ENCODE data around the gene DYSF.
A peak's percentile ranks its signal among the peaks of the same experiment; 100 is the strongest.

Gene DYSF

DNA sequence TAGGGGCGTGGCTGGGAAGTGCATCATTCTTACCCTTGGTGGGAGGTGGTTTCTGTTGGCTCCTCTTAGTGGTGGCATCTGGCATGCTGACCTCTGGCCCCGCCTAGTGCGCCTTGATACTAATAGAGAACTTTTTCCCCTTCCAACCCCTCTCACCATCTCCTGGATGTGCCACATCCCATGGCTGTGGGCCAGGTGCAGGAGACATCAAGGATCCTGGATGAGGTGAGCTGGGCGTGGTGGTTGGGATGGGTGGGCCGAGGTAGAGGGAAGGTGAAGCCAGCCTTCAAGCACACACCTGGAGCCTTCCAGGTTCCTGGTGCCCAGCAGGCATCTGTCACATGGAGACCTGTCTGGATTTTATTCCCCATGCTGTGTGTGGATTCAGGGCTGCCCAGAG is 149.2 kb downstream of the DYSF start:
- no peak for DNase-seq (ENCODE audit: low read depth, low spot score)

DNA sequence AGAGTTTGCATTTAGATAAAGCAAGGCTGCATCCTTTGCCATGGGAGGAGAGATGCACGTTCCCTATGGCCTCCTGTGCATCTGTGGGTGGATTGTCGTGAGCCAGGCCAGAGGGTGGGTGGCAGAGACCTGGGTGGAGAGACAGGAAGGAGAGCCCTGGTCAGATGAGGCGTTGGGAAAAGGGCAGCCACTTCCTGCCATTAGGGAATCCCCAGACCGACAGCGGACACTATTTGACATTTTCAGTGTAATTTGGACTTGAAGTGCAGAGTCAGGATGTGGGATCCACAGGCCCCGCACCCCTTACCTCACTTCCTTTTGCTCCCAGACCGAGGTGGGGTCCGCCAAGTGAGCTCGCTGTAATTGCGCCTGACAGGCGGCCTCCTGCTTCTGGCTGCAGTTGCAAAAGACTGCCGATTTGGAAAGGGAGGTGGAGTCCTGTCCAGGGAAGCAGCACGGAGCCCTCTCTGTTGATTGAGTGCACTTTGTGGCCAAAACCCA is 150.0 kb downstream of the DYSF start:
- no peak for DNase-seq (ENCODE audit: low read depth, low spot score)

DNA sequence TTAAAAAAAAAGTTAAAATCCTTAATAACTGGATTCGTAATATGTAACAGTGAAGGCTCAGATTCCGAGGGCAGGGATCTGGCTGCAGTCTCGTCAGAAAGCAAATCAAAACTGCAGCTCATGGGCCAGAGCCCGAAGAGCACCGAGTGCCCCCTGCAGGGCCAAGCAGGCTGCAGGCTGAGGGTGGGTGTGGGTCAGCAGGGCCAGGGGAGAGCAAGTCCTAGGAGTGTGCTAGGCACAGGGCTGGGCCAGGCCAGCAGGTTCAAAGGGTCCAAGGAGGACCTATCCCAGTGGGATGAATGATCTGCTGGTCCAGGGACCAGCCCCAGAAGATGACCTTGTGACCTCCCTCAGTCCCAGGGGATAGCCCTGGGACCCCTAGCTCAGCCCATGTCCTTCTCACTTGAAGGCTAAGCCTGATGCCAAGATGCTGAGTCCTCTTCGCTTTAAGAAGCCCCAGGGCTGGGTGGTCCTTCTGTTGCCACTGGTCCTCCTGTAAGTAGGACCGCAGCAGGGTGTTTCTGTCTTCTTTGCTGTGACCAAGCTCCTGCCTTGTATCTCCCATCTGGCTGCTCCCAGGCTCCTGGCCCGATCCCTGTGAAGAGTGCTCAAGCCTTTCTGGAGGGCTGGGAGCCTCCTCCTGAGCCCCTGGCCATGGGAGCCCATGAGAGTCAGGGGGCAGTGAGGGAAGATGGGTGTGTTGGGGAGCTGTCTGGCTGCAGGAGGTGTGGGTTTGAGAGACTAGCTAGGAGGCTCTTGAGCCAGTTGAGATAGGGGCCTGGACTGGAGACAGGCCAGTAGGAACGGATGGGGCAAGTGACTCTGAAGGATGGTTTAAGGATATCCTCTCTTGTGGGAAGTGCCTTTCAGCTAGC is 150.7 kb downstream of the DYSF start:
- no peak for DNase-seq (ENCODE audit: low read depth, low spot score)

DNA sequence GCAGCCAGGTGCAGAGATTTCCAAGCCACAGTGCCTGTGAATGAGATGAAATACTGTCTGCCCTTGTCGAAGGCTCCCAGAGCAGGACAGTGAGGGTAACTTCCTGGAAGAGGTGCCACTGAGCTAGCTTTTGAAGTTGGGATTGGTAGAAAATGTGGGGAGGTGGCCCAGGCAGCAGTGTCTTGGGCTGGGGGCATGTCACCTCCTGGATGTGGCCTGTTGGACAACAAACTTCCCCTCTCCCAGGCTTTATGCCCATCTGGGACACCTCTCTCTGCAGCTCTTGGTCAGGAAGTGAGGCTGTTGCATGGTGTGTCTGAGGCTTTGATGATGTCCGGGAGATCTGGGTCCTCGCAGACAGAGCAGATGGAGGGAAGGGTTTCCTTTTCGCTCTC is 151.4 kb downstream of the DYSF start:
- DNase-seq (ENCODE audit: low read depth, low spot score): no peak

DNA sequence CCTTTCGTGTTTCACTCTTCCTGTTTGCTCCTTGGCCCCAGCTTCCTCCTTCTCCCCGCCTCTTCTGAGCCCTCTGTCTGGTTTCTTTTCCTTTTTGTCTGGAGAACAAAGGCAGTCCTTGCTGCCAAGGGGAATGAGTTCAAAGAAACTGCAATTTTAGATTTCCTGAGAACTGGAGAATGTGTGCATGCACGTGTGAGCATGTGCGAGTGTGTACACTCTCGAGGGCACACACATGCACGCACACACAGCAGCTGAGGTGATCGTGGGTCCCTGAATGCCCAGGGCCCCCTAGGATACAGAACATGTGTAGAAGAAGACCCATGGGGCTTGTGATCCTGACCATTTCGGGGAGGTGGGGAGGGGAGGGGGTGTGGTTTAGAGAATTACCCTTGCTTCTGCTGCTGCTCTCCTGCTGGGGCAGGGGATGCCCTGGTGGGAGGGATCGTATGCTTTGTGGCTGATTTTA is 151.8 kb downstream of the DYSF start:
- DNase-seq (ENCODE audit: low read depth, low spot score): no peak

DNA sequence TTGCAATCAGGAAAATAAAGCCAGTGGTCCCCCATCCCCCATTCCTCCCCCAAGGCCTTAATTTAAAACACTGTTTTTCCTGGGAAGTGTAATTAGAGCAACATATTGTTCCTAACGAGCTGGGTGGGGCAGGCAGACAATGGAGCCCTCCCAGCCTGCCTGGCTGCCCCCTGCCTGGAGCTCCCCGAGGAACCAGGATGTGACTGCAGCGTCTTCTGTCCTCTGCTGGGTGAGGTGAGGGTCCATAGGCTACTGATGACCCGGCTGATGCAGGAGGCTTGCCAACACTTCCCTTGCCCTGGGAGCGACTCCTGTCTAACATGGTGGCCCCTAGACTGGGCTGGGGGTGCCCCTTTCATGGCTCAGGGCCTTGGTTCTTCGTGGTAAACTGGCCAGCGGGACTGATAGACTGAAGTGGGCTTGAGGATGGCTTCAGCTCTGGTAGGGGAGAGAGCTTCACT is 152.4 kb downstream of the DYSF start:
- DNase-seq (ENCODE audit: low read depth, low spot score): no peak

DNA sequence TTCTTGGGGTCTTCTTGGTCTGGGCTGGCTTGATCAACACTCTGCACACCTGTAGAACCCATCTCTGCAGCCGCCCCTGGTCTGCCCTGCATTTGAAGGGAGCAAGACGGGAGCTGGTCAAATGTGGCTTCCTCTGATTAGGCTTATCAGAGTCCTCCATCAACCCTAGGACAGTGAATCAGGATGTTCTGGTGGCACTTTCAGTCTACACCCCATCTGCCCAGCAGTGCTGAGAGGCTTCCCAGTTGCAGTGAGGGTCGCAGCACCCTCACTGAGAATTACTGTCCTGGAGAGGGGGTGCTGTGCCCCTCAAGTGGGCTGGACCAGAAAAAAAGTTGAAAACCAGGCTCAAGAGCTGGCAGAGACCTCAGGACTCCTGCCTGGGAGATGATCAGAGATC is 152.9 kb downstream of the DYSF start:
- no peak for DNase-seq (ENCODE audit: low read depth, low spot score)

DNA sequence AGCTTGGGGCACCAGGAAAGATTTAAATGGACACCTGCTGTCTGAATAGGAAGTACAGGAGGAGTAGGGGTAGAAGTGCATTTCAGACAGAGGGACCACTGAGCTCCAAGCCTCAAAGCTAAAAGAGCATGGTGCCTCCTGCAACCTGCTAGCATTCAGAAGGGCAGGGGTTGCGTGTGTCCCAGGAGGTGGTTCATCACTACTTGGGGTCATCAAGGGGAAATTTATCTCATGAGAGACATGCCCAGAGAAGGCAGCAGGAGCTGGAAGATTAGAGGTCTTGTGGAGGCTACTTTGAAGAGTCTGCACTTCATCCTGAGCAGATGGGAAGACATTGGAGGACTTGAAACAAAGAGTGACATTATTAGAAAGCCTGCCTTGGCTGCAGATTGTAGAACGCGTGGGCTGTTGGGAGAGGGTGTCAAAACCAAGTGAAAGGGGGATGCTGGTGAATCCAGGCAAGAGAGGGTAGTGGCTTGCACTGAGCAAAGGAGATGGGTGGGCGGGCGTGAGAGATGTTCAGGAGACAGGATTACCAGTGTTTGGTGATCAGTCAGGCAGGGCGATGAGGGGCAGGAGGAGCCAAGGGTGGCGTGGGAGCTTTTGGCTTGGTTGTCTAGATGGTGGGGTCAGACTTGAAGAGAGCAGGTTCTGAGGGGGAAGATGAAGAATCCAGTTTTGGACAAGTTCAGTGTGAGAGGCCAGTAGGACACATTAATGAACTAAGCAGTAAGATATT is 154.0 kb downstream of the DYSF start:
- DNase-seq (ENCODE audit: low read depth, low spot score): no peak

DNA sequence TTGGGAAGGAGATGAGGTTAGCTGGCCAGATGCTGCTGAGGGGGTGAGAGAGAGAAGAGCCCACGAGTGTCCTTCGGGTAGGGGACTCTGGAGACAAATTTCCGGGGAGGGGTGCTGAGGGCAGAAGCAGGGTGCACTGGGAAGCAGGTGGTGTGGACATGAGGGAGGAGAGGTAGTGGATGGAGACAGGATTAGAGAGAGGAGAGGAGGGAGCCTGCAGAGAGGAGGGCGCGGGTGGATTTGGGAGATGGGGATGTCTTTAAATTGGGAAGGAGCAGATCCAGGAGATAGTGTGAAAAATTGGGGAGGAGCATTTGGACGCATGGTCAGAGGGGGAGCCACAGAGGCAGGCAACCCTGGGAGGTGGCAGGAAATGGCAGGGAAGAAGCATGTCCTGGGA is 154.7 kb downstream of the DYSF start:
- DNase-seq (ENCODE audit: low read depth, low spot score): no peak

DNA sequence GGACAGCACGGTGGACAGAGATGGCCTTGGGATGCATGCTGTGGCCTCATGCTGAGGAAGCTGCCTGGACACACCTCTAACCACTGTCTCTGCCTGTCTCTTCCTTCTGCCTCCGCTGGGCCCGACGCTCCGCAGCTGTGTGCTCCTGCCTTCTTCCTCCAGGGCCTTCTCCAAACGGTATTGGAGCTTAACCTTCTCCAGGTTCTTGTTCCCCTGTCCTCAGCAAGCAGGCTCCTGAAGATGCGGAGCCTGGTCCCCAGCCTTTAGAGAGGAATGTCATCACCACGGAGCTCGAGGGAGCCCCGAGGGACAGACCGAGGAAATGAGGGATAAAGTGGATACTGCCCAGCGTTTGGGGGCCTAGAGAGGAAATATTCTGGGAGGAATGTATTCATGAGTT is 155.1 kb downstream of the DYSF start:
- no peak for DNase-seq (ENCODE audit: low read depth, low spot score)

DNA sequence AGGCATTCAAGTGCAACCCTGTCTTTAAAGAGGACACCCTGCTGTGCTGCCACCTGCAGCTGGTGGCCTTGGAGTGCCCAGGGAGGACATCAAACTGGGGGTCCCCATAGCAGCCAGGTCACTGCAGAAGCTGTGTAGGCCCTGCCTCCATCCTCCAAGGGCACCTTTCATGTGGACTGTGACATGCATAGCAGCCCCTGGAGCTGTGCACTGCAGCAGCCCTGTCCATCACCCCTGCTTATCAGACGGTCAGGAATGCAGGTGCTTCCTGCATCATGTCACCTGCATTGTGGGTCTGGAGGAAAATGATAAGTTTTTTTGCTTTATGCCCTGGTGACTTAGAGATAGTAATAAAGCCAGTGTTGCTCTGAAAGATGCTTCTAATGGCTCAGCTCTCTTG is 155.7 kb downstream of the DYSF start:
- DNase-seq (ENCODE audit: low read depth, low spot score): no peak

DNA sequence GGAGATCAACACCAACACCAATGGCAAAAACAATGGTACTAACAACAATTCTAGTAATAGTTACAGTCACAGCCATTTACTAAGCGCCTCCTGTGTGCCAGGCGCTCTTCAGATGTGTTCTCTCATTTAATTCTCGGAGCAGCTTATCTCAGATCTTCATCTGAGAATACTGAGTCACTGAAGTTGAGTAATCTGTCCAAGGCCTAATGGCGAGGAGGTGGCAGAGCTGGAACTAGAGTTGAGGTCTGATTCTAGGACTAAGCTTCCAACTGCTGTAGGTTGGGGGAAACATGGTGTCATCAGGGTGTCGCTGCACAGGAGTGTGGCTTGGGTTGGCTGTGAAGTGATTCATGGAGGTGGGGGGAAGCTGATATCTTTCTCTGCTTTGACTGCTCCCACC is 156.1 kb downstream of the DYSF start:
- DNase-seq (ENCODE audit: low read depth, low spot score): no peak

DNA sequence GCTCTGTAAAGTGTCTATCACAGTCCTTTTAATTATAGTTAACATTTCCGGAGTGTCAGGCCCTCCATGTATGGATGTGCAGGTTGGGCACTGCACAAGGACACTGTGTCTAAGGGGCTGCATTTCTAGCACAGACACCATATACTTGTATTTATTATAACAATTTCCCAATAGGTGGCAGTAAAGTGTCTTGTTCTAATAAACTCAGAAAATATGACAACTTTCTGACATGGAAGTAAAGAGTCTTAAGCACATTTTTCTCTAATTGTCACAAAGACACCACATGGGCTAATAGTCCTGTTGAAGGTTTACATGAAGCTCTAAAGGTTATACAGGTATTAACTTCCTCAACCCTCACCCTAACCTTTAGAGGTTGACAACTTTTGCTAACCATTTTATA is 156.6 kb downstream of the DYSF start:
- peak; percentile 31 for DNase-seq (ENCODE audit: low read depth, low spot score)

DNA sequence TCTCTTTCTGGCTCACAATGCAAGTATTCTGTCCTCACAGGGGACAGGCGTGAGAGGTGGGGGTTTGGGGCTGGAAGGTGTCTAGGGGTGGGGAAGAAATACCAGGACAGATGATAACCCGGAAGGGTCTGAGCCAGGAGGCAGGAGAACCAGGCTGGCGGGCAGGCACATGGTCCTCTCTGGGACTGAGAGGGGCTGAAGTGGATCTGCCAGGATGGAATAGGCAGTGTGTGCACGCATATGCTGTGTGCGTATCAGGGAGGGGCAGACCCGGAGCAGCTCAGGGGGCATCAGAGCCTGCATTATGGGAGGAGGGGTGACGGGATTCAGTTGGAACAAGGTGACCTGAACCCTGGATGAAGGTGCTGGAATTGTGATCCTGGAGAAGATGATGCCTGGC is 157.3 kb downstream of the DYSF start:
- no peak for DNase-seq (ENCODE audit: low read depth, low spot score)

DNA sequence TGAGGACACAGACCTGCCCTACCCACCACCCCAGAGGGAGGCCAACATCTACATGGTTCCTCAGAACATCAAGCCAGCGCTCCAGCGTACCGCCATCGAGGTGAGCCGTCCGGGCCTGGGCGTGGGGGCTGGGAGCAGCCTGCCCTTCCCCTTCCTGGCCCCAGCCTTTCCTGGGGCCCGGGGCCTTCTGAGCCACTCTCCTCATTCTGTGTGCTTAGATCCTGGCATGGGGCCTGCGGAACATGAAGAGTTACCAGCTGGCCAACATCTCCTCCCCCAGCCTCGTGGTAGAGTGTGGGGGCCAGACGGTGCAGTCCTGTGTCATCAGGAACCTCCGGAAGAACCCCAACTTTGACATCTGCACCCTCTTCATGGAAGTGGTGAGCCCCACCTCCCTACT is 157.9 kb downstream of the DYSF start:
- DNase-seq (ENCODE audit: low read depth, low spot score): no peak

DNA sequence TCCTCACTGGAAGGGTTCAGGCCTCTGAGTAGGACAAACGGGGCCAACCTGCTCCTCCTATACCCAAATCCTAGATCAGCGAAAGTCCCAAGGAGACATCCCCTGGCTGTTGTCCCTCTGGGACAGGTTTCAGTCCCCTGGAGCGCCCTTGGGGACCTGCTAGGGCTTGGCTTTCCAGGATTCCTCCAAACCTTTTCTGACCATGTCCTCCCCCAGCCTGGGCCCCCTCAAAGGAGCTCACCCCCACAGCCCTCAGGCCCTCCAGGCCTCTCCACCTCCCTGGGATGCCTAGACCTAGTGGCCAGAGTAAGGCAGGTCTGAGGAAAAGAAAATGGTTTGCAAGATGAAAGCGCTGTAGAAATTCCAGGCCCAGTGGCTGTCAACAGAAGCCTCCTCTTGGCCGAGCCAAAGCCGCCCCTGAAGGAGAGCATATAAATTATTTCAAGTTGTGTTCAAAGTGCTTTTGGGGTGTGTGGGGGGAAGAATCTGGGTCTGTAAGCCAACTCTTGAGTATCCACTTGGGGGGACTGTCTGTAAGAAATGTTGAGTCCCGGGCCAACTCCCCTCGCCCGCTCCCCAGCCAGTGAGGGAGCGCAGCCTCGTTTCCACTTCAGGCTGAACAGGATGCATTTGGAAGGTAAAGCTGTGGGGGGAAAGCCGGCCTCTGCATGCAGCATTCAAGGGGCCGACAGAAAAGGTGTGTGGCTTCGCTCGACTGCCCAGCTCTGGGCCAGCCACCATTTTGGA is 158.6 kb downstream of the DYSF start:
- no peak for DNase-seq (ENCODE audit: low read depth, low spot score)

DNA sequence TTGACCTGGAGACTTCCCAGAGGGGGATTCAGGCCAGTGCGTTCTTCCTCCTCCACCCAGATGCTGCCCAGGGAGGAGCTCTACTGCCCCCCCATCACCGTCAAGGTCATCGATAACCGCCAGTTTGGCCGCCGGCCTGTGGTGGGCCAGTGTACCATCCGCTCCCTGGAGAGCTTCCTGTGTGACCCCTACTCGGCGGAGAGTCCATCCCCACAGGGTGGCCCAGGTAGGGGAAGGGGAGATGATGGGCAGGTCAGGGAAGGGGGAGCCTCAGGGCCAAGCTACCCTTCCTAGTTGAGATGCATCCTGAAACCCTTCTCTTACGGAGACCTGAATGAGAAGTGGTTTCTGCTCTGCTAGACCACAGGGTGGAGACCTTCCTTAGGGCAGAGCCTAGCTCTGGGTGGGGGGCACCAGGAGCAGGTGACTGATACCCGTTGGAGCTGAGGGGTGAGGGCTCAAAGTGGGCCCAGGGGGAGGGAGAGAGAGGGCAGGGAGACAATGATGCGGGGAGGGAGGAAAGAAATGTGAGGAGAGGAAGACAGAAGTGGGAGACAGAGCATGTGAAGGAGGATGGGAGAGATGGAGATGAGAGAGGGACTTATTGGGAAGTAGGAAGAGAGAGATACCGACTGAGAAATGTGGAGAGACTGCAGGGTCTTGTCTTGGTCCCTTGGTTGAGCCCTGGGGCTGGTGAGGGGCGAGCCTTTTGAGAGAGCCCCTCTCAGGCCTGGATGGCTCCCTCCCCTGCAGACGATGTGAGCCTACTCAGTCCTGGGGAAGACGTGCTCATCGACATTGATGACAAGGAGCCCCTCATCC is 159.4 kb downstream of the DYSF start:
- DNase-seq (ENCODE audit: low read depth, low spot score): no peak

DNA sequence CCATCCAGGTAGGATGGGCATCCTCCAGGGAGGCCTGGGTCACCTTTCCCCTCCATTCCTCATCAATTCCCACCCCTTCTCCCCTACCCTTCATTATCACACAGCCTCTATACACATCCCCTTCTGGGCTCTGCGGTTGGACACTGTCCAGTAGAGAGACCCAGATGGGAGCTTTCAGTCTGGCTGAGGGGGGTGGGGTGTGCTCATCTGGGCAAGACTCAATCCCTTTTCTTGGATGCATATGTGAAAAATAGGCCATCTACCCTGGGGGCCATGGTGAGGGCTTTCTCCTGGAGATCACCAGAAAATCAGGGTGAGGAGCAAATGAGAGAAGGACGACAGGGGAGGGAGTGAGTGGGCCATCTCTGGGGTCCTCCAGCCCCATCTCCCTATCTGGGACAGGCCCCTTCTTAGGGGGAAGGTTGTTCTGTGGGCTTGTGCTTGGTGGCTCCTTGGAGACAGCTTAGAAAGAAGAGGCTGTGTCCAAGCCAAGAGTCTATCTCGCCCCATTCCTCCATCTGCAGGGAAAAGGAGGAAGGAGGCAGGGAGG is 160.1 kb downstream of the DYSF start:
- DNase-seq (ENCODE audit: low read depth, low spot score): no peak

DNA sequence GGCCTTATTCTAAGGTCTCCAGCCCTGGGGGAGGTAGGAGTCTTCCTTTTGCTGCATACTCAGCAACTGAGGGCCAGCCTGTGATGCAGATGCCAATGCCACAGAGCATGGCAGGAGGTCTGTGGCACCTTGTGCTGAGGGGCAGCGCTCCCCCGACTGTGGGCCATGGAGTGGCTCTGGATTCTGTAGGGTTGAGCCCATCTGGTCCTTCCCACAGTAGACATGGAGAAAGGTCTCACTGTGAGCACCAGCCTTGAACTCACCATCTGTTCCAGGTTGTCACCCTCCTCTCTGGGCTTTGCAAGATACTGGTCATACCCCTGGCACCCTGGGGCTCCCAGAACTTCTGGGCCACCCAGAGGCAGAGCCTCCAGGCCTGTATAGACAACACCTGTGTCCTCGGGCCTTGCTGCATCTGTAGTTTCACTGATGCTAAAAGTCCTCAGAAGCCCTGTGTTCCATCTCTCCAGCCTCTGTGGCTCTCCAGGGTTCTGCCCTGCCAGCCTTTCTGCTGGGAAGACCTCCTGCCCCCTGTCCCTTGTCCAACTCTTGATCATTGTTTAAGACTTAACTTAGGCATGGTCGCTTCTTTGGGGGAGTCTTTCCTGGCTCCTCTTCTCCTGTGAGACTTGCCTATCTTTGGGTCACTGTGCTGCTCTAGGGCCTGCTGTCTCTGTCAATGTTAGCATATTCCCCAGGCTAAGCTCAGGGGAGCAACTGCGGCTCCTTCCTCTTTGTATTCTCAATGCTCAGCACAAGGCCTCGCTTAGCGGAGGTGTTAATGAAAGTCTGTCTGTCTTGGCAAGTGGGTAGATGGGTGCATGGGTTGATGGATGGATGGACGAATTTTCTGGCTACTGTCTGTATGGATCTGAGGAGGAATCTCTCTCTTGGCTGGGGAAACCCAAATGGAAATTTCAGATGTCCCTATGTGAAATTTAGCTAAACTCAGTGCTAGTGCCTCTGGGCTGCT is 160.9 kb downstream of the DYSF start:
- DNase-seq (ENCODE audit: low read depth, low spot score): no peak

Data from astrocyte of the hippocampus (primary cell).